Raji (cell line): Measurements from ENCODE around the gene MBNL2.

Experiments used
- POLR2A ChIP-seq: IDR thresholded peaks from 2 replicates; pipeline ENCODE4 v1.6.1; 2011; ENCODE audit warnings: low read depth, low read length, control low read depth; ENCODE audit not compliant: insufficient read depth

Gene MBNL2

DNA sequence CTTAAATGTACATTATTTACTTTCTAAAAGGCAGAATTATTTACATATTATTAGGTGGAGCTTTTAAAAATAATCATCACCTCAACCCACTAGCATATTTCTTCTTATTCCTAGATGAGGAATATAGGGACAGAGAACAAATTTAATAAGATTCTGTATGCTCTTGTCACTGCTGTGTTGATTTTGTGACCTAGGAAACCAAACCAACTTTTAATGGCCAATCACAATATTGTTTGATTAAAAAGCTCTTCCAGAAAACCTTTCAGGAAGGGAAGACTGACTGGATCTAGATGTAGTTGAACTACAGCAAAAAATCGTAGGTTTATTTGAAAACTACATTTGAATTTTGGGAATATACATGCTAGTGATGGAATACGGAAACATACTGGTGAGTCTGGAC, 120.0 kb downstream of the MBNL2 start:
- no peak for TF ChIP-seq POLR2A

DNA sequence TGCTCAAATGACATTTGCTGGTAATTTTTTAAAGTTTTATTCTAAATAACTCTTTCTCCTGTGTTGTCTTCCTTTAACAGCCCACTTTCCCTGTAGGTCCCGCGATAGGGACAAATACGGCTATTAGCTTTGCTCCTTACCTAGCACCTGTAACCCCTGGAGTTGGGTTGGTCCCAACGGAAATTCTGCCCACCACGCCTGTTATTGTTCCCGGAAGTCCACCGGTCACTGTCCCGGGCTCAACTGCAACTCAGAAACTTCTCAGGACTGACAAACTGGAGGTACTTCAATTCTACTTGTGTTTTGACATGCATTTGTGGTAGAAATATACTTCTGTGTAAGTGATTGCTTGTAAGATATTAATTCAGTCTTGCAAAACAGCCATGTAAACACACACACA, 120.8 kb downstream of the MBNL2 start:
- TF ChIP-seq POLR2A, result no peak

DNA sequence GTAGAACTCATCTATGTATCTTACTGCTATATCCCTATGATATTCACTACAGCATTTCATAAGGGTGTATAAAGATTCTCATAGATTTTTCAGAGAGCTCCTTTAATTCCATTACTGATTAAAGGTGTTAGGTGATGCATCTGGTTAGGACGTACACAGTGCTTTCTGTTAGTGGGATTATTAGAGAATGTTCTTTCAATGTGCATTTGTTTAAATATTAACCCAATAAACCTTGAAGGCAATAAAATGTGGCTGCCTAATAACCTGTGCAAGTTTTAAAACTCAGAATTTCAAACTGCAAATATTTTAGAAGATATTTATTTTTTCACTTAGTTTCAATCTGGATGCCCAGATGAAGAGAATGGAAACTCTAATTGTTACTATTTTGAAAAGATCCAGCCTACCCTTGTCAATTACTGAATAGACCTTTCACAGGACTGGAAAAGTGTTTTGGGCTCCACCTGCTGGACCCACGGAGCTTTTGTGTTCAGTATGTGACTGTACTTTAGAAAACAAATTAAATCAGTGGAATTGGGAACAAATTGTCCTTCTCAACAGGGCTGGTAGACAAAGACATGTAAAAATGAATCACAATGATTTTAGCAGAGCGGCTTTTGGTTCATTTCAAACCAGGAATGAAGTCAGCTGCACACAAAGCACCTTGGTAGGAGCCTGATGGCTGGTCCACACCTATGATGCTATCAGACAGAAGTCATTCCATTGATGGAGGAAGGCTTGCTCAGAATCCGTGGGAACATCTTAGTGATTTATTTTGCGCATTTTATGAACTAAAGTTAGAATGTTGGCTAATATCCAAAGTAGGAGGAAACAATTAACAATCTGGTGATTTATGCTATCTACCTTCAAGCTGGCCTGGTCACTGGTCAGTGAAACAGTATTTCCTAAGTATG, 122.4 kb downstream of the MBNL2 start:
- TF ChIP-seq POLR2A, result no peak

DNA sequence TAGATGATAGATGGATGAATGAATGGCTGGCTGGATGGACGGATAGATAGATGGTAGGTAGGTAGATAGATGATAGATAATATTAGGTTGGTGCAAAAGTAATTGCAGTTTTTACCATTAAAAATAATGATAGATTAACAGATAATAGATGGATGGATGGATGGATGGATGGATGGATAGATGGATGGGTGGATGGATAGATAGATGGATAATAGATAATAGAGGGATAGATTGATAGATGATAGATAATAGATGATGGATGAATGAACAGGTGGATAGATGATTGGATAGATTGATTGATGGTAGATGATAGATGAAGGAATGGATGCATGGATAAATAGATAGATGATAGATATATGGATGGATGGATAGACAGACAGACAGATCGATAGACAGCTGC, 124.0 kb downstream of the MBNL2 start:
- TF ChIP-seq POLR2A, result no peak

DNA sequence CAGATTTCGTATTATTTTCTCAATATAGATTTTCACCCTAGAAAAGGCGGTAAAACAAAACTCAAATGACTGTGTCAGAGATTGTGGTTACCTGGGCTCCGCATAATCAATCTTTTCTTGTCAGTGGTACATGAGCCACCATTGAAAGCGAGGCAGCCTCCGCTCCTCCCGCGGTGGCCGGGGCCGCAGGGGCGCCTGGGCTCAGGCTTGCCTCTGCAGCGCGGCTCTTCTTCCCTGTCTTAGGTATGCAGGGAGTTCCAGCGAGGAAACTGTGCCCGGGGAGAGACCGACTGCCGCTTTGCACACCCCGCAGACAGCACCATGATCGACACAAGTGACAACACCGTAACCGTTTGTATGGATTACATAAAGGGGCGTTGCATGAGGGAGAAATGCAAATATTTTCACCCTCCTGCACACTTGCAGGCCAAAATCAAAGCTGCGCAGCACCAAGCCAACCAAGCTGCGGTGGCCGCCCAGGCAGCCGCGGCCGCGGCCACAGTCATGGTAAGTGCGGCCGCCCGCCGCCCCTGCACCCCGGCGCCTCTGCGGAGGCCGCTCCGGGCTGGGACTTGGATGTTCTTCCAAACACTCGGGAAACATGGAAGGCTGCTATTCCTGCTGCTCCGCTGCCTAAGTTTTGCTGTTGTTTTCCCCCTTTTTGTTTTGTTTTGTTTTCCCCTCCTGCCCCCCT, 124.6 kb downstream of the MBNL2 start:
- TF ChIP-seq POLR2A, result no peak

DNA sequence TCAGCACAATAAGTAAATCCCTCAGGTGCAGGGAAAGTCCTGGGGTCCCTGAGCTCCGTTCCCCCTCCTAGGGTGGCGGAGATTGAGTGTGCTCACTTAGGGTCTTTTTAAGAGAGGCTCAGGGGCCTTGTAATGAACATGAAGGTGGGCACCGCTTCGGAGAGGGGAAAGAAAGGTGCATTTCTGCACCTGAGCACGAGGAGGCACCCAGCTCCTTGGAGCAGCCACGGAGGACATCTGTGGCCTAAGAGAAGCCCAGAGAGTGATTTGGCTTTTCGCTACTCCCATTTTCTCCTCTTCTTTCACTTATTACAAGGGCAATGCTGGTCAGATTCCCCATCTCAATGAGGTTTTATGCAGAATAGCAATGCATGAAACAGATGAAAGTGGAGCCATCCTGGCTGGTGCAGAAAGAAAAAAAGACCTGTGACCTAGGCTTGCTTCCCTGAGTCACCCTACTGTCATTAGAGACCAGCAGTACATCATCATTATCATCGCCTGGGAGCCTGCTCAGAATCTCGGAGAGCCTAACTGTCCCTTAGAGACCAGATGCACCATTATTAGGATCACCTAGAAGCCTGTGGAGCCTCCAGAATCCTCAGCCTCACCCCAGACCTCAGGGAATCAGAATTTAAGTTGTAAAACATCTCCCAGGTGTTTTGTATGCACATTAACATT, 125.3 kb downstream of the MBNL2 start:
- no peak for TF ChIP-seq POLR2A

DNA sequence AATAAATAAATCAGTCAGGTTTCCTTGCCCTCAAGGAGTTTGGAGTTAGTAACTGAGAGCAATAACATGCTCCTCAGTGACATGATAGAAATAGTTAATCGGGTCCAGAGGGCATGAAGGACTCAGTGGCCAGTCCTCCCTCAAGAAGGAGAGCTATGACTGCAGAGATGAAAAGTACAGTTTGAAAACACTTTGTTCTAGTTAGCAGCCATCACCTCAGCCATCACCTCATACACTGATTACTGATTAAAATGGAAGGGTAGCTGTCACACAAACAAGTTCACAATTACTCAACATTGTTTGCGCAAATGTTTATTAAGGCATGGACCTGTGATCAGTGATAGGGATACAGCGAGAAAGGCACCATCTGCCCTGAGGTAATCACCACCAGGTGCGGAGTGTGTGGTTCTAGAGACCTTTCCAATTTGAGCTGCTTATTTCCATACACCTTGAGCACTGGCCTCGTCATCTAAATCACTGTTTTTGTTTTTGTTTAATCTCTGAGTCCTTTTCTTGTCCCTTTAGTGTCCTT, 126.5 kb downstream of the MBNL2 start:
- no peak for TF ChIP-seq POLR2A

DNA sequence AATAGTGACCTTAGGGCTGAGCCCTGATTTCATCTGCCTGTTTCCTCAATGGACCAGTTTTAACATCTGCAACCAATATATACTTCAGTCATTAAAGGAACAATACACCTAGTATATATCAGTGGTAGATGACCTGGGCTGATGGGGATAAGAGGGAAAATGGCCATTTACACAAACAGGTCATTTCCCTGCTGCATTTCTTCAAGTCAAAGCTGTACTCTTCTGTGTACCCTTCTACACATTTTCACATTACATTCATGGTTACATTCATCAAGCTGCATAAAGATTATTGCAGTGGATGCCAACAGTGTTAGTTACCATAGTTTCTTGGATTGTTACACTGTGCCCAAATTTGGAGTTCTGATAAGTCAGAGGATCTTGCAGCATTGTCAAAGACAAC, 130.7 kb downstream of the MBNL2 start:
- no peak for TF ChIP-seq POLR2A

DNA sequence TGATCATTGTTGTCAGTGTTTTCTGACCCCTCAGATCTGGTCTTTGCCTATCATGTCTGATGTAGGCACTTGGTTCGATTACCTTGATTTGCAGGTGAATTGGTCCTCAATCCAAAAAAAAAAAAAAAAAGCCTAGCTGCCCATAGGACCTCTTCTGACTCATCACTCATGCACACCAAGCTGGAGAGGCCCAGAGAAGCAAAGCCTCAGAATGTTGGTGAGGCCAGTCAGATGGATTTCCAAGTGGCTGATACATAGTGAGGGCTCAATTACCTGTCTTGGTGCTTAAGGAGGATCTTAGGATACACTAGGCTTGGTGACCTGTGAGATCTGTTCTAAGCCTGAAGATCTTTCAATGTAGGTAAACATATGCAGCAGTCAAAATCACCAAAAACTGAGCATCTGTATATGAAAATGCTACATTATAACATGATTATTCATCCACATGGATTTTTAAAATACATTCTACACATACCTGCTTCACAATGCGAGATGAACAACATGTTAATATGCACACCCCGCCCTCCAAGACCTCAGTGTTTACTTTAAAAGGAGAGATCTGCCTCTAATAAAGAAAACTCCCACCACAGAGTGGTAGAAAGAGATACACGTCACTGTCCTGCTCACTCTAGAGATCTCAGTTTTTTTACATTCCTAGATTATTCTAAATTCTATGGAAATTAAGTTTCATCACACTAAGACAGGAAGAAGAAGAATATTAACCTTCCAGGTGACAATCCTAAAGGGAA, 132.0 kb downstream of the MBNL2 start:
- TF ChIP-seq POLR2A, result no peak

DNA sequence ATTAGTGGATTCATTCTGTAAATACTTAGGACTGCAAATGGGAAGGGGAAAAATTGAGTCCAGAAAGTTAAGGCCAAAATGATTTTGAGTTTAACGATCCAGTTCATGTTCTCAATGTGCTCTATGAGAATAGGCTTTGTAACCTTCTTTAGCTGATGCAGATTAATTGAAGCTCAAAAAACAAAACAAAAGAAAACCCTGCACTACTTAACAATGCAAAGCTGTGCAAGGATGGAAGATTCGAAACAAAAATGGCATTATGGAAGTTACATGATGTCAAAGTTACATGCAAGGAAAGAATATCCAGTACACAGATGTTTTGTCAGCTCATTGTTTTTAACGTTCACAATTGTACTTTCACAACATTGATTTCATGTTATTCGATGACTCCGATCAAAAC, 132.7 kb downstream of the MBNL2 start:
- TF ChIP-seq POLR2A, result no peak

DNA sequence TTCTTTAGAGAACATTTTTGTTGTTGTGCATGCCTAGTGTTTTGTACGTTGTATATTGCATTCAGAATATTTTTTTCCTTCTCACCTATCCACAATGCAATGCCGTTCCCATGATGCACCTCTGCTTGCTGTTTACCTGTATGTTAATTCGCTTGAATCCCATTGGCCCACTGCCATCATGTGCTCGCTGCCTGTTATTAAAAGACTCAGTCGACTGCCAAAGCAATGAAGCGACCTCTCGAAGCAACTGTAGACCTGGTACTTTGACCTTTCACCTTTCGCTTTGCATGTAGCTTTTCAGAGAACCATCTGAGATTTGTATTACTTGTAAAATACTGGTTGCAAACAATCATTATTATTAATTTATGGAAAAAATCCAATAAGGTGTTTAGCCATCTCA, 134.5 kb downstream of the MBNL2 start:
- TF ChIP-seq POLR2A, result no peak

DNA sequence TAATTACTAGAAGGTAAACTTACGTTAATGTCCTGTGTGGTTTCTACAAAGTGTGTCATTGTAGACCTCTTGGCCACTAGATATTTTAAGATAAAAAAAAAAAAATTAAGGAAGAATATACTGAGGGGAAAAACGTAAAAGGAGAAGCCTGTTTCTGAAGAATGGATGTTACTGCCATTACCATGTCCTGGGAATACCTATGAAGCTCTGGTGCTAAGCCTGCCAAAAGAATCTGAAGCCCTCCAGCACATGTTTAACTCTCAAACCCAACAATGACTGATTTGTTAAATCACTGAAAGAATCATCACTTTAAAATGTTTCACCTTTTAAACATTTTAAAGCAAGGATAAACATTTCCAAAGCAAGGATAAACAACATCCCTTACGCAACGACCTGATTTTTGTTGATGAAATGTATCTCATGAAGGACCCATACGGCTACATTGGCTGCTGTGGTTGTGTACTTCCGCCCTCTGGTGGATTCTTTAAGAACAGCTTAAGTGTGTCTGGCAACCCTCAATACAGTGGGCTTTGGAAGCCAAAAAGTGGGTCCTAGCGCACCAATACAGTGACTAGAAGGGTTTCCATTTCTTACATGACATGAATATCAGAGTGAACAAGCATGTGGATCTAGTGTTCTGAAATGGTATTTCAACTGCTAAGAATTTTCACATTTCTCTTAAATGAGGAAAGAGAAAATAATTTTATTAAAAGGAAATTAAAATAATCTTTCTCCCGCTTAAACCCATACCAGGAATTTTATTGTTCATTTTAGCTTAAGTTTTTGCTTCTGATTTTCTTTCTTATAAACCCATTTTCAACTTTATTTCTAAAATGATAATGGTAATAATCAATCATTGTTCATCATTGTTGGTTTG, 137.3 kb downstream of the MBNL2 start:
- no peak for TF ChIP-seq POLR2A

DNA sequence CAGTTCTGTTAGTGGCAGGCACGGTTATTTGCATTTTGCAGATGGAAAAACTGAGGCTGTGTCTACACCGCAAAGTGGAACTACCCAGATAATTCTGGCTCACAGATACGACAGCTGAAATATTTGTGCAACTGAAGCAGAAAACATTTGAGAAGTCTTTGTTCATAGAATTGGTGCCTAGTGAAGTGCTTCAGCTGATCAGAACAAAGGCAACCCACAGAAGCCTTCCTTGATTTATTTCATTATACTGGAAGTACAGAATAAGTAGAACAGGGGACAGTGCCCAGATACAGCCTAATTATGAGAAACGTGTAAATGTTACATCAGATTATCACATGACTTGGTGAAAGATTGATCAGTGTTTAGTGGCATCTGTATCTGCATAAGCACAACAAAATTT, 138.5 kb downstream of the MBNL2 start:
- no peak for TF ChIP-seq POLR2A

DNA sequence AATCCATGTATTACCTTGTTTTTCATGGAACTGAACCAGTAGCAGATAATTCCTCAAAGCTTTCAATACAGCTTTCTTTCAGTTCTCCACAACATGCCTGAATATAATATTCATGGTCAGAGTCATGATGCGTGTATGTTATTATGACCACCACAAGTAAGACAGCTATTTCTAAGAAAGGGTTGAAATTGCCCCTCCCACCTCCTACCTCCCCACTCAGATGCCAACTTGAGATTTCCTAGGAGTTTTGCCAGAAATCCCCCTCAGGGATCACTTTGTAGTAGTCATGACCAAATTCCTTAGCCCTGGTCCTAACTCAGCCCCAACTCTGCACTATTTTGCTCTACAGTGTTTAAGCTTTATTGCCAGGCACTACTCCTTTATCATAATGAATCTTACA, 141.9 kb downstream of the MBNL2 start:
- TF ChIP-seq POLR2A, result no peak
